HG02885 (cell line): ENCODE data around the gene TYW3.
"Not testable (repeated sequence)": the region's sequence is repeated elsewhere in the genome, so short reads cannot be mapped to it uniquely, and the experiment has no call there.

Experiments used
- ATAC-seq: cut with Tn5 transposase; IDR thresholded peaks from one replicate; pipeline ENCODE4 v1.9.1; 2021; ENCODE audit warnings: mild to moderate bottlenecking; ENCODE audit not compliant: unreplicated experiment, poor library complexity

Gene TYW3

GRCh38 chr1:74729741-74730478 is 3.0 kb upstream of the TYW3 start:
- ATAC-seq: no peak

GRCh38 chr1:74731399-74732052 is 1.4 kb upstream of the TYW3 start:
- no peak for ATAC-seq

DNA sequence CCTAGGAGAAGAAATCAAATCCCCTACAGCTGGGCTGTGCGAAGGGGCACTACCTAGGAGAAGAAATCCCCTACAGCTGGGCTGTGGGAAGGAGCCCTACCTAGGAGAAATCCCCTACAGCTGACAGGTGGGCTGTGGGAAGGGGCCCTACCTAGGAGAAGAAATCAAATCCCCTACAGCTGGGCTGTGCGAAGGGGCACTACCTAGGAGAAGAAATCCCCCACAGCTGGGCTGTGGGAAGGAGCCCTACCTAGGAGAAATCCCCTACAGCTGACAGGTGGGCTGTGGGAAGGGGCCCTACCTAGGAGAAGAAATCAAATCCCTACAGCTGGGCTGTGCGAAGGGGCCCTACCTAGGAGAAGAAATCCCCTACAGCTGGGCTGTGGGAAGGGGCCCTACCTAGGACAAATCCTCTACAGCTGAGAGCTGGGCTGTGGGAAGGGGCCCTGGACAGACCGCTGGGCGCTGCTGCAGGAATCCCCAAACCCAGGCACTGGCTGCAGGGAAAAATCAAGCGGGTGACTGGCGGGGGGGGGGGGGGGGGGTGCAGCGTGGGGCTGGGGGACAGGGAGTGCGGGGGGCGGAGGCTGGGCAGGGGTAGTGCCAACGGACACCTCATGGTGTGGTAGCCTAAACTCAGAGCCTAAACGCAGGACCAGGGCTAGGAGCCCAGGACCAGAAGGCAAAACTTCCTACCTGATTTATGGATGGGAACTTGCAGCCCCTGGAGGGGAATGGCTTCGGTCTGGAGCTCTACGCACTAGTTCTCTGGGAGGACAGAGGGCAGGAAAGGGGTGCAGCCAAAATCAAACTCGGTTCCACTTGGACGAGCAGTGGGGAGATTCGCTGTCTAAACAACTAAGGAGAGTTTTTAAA is 643 bp upstream of the TYW3 start:
- peak; percentile 24 for ATAC-seq

DNA sequence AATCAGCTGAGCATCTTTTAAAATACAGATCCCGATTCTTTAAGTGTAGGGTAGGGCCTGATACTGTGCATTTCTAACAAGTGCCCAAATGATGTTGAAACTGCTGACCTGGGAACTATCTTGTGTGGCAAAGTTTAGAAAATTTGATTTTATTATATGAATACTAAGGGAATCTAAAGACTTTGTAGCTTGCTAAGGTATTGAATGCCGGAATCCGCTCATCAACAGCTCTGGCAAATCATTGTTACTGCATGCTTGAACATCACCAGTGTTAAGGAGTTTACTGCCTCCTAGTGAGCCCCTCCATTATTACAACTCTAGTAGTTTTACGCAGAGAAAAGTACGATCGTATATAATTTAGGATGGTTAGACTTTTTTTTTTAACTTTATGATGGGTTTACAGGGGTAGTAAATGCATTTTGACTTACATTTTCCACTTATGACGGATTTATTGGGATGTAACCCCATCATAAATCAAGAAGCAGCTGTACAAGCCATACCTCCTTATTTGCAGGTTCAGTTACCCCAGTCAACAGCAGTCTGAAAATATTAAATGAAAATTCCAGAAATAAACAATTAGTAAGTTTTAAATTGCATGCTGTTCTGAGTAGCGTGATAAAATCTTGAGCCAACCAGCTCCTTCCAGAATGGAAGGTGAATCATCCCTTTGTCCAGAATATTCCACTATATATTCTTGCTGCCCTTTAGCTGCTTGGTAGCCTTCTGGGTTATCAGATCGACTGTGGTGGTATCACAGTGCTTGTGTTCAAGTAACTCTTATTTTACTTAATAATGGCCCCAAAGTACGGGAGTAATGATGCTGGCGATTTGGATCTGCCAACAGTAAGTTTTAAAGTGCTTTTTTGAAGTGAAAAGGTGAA is 892 bp downstream of the TYW3 start:
- peak; percentile 59 for ATAC-seq

DNA sequence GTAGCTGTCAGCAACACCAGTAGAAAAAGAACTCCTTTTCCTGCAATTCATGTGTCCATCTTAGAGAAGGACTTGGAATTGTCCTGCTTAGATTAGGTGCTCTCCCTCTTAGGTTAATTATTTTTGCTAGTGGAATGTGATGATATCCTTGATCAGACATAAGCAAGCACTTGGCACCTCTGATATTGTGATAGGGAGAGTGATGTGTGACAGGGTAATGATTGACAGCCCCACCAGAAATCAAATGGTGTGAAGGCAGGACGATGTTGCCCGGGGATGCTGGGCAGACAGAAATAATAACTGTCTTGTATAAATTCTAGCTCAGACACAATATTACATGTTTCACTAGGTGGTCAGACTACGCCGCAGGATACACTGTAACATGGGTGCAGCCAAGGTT is 4.4 kb downstream of the TYW3 start:
- no peak for ATAC-seq

GRCh38 chr1:74740307-74740980 is 7.5 kb downstream of the TYW3 start:
- ATAC-seq: not testable (repeated sequence)

- not testable (repeated sequence) for ATAC-seq
These were observed 12.3 kb downstream of the TYW3 start for GRCh38 chr1:74745247-74745646.

- peak; percentile 61 for ATAC-seq
These were observed 16.0 kb downstream of the TYW3 start for GRCh38 chr1:74748960-74749359.

- no peak for ATAC-seq
These were observed 20.2 kb downstream of the TYW3 start for GRCh38 chr1:74753104-74753503.

DNA sequence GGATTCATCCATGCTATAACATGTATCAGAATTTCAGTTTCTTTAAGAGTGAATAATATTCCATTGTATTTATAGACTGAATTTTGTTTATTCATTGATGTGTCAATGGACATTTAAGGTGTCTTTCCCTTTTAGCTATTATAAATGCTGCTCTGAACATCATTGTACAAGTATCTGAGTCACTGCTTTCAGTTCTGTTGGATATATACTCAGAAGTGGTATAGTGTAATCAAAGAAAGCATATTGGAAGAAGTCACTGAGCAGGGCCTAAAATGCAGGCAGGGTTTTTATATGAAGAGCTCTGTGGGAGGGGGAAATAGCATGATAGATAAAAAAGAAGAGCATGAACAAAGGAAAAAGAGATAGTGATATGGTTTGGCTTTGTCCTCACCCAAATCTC is 22.5 kb downstream of the TYW3 start:
- no peak for ATAC-seq

- not testable (repeated sequence) for ATAC-seq
These were observed 23.7 kb downstream of the TYW3 start for GRCh38 chr1:74756650-74757049.

GRCh38 chr1:74763807-74764206 is 30.9 kb downstream of the TYW3 start:
- ATAC-seq: no peak

DNA sequence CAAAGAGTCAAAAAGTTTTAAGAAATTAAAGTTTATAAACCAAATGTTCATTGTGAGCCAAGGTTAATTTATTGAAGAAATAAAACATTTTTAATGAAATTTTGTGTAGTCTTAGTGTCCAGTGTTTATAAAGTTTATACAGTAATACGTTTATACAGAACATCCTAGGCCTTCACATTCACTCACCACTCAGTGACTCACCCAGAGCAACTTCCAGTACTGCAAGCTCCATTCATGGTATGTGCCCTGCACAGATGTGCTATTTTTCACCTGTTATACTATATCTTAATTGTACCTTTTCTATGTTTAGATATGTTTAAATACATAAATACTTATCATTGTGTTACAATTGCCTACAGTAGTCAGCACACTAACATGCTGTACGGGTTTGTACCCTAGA is 33.6 kb downstream of the TYW3 start:
- no peak for ATAC-seq

- ATAC-seq: peak; percentile 54
These were observed 34.5 kb downstream of the TYW3 start for GRCh38 chr1:74767490-74767889.

GRCh38 chr1:74771913-74772515 is 39.1 kb downstream of the TYW3 start:
- peak; percentile 83 for ATAC-seq

DNA sequence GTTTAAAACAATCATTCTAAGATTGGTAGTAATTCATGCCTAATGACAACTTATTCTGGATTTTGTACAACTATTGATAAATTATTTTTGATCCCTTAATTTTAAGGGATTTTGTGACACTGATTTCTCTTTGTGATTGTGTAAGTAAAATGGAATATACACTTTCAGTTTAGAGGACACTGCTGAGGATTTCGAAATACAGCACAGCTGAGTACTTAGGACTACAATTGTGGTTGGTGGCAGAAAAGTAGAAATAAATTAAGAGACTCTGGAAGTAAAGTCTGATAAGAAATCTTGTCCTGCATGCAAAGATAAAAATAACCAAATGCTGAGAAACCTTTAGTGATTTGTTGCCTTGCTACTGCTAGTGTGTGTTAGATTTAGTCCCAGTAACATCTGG is 40.0 kb downstream of the TYW3 start:
- no peak for ATAC-seq

GRCh38 chr1:74773582-74773981 is 40.6 kb downstream of the TYW3 start:
- no peak for ATAC-seq

GRCh38 chr1:74775735-74776134 is 42.8 kb downstream of the TYW3 start:
- ATAC-seq: no peak

- no peak for ATAC-seq
These were observed 44.6 kb downstream of the TYW3 start for GRCh38 chr1:74777525-74777924.
